ENCODE measurements around the gene SNRNP70. TPM values are rescaled to one million over a fixed set of nuclear protein-coding genes. Genes with fewer than 3 reads are reported as not detected.

Gene SNRNP70
- total and polyA plus RNA-seq, 2 of the 13 experiments (the other 11 are each of a cell fraction or from before 2014, with no cell fraction given): 150 to 210 TPM

DNA sequence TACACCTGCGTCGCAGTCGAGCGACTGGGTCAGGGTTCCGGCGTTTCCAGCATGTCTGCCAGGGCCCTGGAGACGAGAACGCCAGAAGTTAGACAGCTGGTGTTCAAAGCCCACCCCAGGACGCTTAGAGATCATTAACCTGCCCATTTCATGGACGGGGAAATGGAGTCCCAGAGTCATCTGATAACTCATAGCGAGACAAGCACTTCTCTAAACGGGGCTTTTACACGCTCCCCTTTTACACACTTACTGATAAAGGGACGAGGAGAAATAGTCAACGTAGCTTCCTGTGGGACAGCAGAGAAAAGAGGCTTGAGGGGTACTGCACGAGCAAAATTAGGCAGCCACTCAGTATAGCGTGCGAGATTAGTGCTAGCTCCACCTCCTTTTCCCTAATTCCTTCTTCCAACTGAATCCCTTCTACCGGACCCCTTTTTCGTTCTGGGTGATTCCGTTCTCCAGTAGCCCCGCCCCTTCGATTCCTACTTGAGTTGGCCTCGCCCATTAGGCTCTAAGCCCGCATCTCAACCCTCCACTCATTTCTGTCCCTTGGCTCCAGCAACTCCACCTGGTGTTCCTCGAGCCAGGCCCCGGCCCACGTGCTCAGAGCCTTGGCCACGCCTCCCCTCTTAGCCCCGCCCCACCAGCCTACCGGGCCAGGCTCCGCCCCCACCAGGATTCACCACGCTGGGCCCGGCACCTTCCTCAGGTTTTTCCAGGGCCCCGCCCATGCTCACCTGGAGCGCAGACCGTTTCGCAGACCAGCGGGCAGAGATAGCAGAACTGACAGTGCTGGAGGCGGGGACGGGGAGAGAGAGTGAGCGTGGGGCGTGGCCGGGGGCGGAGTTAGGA lies 66.2 kb downstream of the SNRNP70 start (continued):
- no peak for TF ChIP-seq SIX4 (CRISPR knock-in tag; IDR thresholded peaks at IDR 0.05)
- no peak for TF ChIP-seq GPBP1L1 (CRISPR knock-in tag; IDR thresholded peaks at IDR 0.05)
- TF ChIP-seq ZNF780A (CRISPR knock-in tag; IDR thresholded peaks at IDR 0.05): no peak
- TF ChIP-seq ZNF383 (CRISPR knock-in tag; IDR thresholded peaks at IDR 0.05; ENCODE audit: borderline replicate concordance): no peak
- TF ChIP-seq, protein P1, sequence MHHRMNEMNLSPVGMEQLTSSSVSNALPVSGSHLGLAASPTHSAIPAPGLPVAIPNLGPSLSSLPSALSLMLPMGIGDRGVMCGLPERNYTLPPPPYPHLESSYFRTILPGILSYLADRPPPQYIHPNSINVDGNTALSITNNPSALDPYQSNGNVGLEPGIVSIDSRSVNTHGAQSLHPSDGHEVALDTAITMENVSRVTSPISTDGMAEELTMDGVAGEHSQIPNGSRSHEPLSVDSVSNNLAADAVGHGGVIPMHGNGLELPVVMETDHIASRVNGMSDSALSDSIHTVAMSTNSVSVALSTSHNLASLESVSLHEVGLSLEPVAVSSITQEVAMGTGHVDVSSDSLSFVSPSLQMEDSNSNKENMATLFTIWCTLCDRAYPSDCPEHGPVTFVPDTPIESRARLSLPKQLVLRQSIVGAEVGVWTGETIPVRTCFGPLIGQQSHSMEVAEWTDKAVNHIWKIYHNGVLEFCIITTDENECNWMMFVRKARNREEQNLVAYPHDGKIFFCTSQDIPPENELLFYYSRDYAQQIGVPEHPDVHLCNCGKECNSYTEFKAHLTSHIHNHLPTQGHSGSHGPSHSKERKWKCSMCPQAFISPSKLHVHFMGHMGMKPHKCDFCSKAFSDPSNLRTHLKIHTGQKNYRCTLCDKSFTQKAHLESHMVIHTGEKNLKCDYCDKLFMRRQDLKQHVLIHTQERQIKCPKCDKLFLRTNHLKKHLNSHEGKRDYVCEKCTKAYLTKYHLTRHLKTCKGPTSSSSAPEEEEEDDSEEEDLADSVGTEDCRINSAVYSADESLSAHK (CRISPR knock-in tag; IDR thresholded peaks at IDR 0.05; ENCODE audit: borderline replicate concordance): no peak
- no peak for TF ChIP-seq ZNF510 (CRISPR knock-in tag; IDR thresholded peaks at IDR 0.05; ENCODE audit: low read depth)
- TF ChIP-seq FLYWCH1 (CRISPR knock-in tag; IDR thresholded peaks at IDR 0.05): no peak
- no peak for TF ChIP-seq HOXA9 (CRISPR knock-in tag; IDR thresholded peaks at IDR 0.05; ENCODE audit: borderline replicate concordance)
- TF ChIP-seq, protein P2, sequence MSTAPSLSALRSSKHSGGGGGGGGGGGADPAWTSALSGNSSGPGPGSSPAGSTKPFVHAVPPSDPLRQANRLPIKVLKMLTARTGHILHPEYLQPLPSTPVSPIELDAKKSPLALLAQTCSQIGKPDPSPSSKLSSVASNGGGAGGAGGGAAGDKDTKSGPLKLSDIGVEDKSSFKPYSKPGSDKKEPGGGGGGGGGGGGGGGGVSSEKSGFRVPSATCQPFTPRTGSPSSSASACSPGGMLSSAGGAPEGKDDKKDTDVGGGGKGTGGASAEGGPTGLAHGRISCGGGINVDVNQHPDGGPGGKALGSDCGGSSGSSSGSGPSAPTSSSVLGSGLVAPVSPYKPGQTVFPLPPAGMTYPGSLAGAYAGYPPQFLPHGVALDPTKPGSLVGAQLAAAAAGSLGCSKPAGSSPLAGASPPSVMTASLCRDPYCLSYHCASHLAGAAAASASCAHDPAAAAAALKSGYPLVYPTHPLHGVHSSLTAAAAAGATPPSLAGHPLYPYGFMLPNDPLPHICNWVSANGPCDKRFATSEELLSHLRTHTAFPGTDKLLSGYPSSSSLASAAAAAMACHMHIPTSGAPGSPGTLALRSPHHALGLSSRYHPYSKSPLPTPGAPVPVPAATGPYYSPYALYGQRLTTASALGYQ (CRISPR knock-in tag; IDR thresholded peaks at IDR 0.05): no peak
- no peak for TF ChIP-seq ZNF136 (CRISPR knock-in tag; IDR thresholded peaks at IDR 0.05; ENCODE audit: low read depth)
- no peak for TF ChIP-seq TEAD2 (CRISPR knock-in tag; IDR thresholded peaks at IDR 0.05)
- no peak for TF ChIP-seq RNF2 (conservative IDR thresholded peaks at IDR 0.05; ENCODE audit: low read depth)
- no peak for TF ChIP-seq SCMH1 (CRISPR knock-in tag; IDR thresholded peaks at IDR 0.05; ENCODE audit: borderline replicate concordance)
- no peak for TF ChIP-seq GTF2F1 (IDR thresholded peaks at IDR 0.05; ENCODE audit: low read length)
- TF ChIP-seq HNRNPL (IDR thresholded peaks at IDR 0.05; ENCODE audit: low read depth, low read length): no peak
- no peak for TF ChIP-seq ZNF264 (CRISPR knock-in tag; IDR thresholded peaks at IDR 0.05)
- TF ChIP-seq SNRNP70 (IDR thresholded peaks at IDR 0.05; ENCODE audit: low read depth, low read length): no peak
- TF ChIP-seq ARNTL (CRISPR knock-in tag; IDR thresholded peaks at IDR 0.05): peak; percentile 64
- no peak for TF ChIP-seq ZBTB33 (CRISPR knock-in tag; IDR thresholded peaks at IDR 0.05)
